H1 (cell line): ENCODE results near the gene FHIT. TPM values are rescaled to one million over a fixed set of nuclear protein-coding genes. Genes with fewer than 3 reads are reported as not detected.

Experiments
- ASH2L ChIP-seq: fragments of 200-600, 300-600 bp; sonication (generic); IDR thresholded peaks from one replicate; pipeline ENCODE4 v1.7.1; 2017; ENCODE audit warnings: low read length
- SAP30 ChIP-seq: fragments of 300-600 bp; sonication (generic); IDR thresholded peaks from 2 replicates; pipeline ENCODE4 v1.7.1; 2012; ENCODE audit warnings: low read length, moderate library complexity, mild to moderate bottlenecking, inconsistent platforms; ENCODE audit not compliant: insufficient read depth, insufficient replicate concordance
- TBP ChIP-seq: IDR thresholded peaks from 2 replicates; pipeline ENCODE4 v1.6.1; 2011; ENCODE audit warnings: low read depth, low read length, improper control_type of control experiment
- polyA plus RNA-seq, 7 experiments: library from polyadenylated mRNA; depleted of rRNA in 3 of 7; stranded (reverse) in 5 of 7; unstranded in 2 of 7; fragments of >200 nt in 5 of 7; fragments of 200-250 nt in 2 of 7; gene quantifications; 1 replicate in 5 of 7; 2 replicates in 1 of 7; 4 replicates in 1 of 7; pipeline versions ENCODE4 v1.2.1 to v1.2.3, GENCODE V29; 2011 to 2013; ENCODE audit warnings: missing spikeins in 2 of 7, mixed read lengths in 2 of 7
- total RNA-seq: library from RNA; stranded (reverse); fragmentation: NEBNext Ultra II Directional; extraction: Animal tissue kit (Norgen Biotek cat#: 25700); gene quantifications from 2 replicates; pipeline ENCODE4 v1.2.1, GENCODE V29; 2021
- TF ChIP-seq, protein P1 (sequence below): IDR thresholded peaks from 2 replicates; pipeline ENCODE4 v1.6.1; 2012; ENCODE audit warnings: inconsistent platforms

Gene FHIT
- total and polyA plus RNA-seq, 2 of the 8 experiments (the other 6 are each of a cell fraction or from before 2014, with no cell fraction given) = 1.2 to 3.2 TPM

DNA sequence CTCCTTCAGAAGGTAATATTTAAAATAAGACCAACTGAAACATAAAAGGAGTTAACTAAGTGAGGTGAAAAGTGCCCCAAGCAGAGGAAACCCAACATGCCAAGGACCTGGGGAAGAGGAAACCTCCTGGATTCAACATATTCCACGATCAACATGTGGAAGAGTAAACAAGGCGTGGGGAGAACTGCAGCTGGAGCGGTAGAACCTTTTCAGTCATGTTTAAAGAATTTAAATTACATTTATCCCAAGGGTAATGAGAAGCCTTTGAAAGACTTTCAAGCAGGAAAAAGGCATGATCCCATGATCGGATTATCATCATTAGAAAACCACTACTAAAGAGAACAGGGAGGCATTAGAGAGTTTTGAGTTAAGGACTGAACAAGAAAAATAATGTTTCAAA is 330.7 kb downstream of the FHIT start (continued):
- TF ChIP-seq TBP = no peak
- no peak for TF ChIP-seq ASH2L
- TF ChIP-seq, protein P1, sequence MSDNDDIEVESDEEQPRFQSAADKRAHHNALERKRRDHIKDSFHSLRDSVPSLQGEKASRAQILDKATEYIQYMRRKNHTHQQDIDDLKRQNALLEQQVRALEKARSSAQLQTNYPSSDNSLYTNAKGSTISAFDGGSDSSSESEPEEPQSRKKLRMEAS = no peak
- no peak for TF ChIP-seq SAP30
